LNCaP clone FGC (cell line): Measurements from ENCODE around the gene ASXL3.

Source experiments
- DNase-seq: peaks from one replicate; pipeline ENCODE4 v3.0.0-alpha.2; 2011; ENCODE audit warnings: low read depth
- H3K4me3 ChIP-seq: 2 replicates; pipeline ENCODE4 v1.5.1; 2011; ENCODE audit warnings: mild to moderate bottlenecking, low read depth, low read length, control low read depth
- TF ChIP-seq, protein P1 (sequence below): IDR thresholded peaks from 2 replicates; pipeline ENCODE4 v1.5.1; 2012; ENCODE audit warnings: mild to moderate bottlenecking; ENCODE audit not compliant: control insufficient read depth, insufficient read depth; ENCODE audit errors: extremely low read depth

ASXL3 gene

DNA sequence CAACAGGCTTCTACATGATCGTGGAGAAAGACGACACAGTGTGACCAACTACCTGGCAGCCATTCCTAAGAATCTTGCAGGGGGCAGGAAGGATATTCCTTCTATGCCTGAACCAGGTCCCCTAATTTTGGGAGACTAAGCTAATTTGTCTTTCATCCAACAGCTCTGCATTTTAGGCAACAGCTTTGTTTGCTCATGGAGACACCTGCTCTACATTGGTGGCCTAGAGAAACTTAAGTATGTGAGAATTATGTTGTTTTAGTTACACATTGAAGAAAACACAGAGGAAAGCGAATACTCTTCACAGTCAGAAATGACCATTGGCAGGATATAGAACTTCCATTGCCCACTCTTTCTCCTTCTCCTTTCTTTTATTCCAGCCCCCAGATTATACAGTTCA lies 75.2 kb downstream of the ASXL3 start:
- H3K4me3 ChIP-seq = no peak overlapping the region
- TF ChIP-seq, protein P1, sequence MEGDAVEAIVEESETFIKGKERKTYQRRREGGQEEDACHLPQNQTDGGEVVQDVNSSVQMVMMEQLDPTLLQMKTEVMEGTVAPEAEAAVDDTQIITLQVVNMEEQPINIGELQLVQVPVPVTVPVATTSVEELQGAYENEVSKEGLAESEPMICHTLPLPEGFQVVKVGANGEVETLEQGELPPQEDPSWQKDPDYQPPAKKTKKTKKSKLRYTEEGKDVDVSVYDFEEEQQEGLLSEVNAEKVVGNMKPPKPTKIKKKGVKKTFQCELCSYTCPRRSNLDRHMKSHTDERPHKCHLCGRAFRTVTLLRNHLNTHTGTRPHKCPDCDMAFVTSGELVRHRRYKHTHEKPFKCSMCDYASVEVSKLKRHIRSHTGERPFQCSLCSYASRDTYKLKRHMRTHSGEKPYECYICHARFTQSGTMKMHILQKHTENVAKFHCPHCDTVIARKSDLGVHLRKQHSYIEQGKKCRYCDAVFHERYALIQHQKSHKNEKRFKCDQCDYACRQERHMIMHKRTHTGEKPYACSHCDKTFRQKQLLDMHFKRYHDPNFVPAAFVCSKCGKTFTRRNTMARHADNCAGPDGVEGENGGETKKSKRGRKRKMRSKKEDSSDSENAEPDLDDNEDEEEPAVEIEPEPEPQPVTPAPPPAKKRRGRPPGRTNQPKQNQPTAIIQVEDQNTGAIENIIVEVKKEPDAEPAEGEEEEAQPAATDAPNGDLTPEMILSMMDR = no peak
- no peak for DNase-seq

DNA sequence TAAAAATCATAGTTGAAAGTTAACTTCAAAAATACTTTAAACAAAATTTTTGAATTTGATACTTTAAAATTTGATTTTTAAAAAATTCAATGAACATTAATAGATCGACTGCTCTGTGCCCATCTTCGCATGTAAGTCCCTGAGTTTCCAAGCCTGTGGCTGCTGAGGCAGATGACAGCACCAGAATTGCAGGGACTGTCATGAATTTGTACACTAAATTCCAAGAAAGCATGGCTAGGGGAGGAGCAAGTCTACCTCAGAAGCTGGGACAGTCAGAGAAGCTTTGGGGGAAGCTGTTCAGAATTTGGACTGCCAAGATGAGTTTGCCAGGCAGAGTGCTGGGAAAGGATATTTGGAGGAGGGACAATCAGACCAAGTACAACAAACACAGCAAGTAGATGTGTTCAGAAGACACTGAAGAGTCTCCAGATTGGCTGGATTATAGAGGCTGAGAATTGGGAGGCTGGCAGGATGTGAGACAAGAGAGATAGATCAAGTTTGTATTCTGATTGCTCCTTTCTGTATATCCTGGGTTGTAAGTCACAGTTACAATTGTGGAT lies 79.0 kb downstream of the ASXL3 start:
- H3K4me3 ChIP-seq = no peak overlapping the region
- TF ChIP-seq, protein P1 = no peak
- no peak for DNase-seq

DNA sequence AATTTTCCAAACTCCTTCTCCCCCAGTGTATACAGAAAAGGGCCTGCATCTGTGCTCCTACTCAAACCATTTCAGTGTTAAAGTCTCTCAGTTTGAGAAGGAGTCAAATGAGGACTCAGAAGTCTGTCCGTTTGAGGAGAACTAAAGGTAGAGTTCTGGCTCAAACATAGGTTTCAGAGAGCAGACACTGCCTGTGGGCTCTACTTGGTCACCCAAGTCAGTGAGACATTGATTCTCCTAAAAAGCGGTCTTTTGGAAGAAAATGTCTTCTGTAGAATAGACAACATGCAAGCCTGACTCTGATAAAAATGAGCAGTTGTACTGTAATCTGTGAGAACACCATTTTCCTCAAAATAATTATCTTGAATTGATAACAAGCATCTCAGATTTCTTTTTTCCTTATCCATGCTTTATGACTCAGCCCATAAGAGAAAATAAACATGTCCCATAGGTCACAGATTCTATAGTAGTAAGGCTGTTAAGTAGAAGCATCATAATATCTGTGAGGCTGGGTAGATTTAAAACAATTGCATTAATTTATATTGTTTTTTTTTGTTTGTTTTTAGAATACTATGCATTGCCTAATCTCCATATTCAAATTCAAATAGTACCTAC lies 82.8 kb downstream of the ASXL3 start:
- no peak for DNase-seq
- no peak overlapping the region for H3K4me3 ChIP-seq
- TF ChIP-seq, protein P1 = no peak

DNA sequence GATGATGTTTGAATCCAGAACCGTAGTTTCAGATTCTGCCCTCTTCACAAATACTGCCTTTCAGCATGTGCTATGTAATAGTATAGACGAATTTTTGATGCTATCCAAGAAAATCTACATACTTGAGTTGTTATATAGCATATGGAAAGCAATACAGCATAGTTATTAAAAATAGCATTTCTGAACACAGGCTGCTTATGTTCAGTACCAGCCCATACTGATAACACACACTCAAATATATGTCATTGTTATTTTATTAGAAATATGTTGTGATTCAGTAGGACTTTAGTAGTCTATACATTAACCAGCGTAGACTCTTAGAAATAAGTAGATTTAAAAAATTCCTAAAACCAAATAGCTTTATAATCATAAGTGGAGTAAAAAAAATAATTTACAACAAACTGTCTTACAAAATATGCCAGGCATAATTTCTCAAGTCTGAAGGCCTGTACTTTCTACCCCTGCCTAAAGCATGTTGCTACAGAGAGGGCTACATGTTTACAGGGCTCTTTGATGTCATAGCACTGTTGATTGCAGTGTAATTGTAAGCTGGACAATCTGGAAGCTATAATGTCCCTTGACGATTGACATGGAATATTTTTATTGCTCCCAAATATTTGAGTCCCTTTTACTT lies 86.3 kb downstream of the ASXL3 start:
- no peak overlapping the region for H3K4me3 ChIP-seq
- no peak for DNase-seq
- TF ChIP-seq, protein P1 = no peak

DNA sequence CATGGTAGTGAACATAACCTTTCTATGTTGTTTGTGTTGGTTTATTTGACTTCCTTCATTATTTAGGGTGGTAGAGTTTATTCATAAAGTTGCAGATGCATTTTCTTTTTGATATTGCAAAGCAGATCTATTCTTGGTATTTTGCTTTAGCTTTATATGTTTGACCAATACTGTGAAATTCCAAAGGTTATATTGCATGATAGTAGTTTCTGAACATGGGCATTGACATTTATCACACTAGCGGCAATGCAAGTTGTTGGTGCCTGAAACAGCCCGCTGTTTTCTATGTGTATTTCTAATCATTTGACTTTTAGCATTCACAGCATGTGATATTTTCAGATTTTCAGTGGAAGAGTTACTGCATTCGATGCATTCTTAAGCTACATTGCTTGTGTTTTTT lies 87.2 kb downstream of the ASXL3 start:
- DNase-seq = no peak
- no peak overlapping the region for H3K4me3 ChIP-seq
- TF ChIP-seq, protein P1 = no peak

DNA sequence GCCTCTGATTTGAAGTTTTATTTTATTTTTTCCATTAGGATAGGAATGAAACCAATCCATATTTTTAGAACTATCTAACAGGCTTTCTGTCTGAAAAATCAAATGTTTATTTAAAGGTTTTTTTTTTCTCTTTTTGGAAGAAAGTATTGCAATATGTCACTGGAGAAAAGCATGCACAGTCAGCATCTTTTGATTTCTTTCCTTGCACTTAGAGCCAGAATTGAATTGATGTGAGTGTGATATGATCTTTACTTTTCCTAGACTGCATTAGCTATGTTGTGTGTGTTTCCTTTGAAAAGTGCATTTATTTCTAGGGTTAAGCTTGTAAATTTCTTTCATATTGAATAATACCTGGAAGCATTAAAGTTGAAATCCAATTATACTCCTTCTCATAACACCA lies 87.6 kb downstream of the ASXL3 start:
- H3K4me3 ChIP-seq = no peak overlapping the region
- TF ChIP-seq, protein P1 = no peak
- no peak for DNase-seq

DNA sequence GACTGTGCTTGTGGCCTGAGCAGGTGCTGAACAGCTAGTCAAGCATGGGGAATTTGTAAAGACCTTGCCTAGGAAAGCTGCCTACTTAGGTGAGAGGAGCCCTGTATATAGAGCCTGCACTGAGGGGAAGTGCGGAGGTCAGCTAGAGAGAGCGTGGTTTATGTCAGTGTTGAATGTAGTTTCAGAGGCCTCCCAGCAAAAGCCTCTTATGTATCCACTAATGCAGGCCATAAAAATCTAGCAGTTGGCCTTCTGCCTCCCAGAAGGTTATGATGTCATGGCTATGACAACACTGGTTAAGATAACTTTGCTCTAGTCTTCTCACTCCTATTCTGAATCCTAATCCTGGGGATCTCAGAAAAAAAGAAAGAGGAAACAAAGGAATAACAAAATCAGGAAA lies 88.9 kb downstream of the ASXL3 start:
- no peak overlapping the region for H3K4me3 ChIP-seq
- DNase-seq = no peak
- TF ChIP-seq, protein P1 = no peak
